Loucy (cell line): ENCODE measurements around the gene CDK15.
"Not testable (repeated sequence)": the region's sequence is repeated elsewhere in the genome, so short reads cannot be mapped to it uniquely, and the experiment has no call there.

ENCODE experiments used
- H2AFZ ChIP-seq: fragments of 200-600 bp; sonication (generic); 2 replicates; pipeline ENCODE4 v1.6.0; 2016; ENCODE audit warnings: antibody characterized with exemption, mild to moderate bottlenecking, low read length, moderate library complexity
- H3F3A ChIP-seq: fragments of 200-600 bp; 2 replicates; pipeline ENCODE4 v1.6.0; 2016; ENCODE audit warnings: antibody characterized with exemption, low read depth, mild to moderate bottlenecking
- H3K27me3 ChIP-seq: fragments of 200-600 bp; sonication (generic); 2 replicates; pipeline ENCODE4 v1.6.1; 2014; ENCODE audit warnings: low read length, mild to moderate bottlenecking; ENCODE audit not compliant: insufficient read depth, poor library complexity, severe bottlenecking
- H3K36me3 ChIP-seq: fragments of 200-600 bp; sonication (generic); 2 replicates; pipeline ENCODE4 v1.6.1; 2016; ENCODE audit warnings: low read length; ENCODE audit not compliant: insufficient read depth
- H3K4me1 ChIP-seq: fragments of 200-600 bp; sonication (generic); 2 replicates; pipeline ENCODE4 v1.5.1; 2014; ENCODE audit warnings: low read length, mild to moderate bottlenecking; ENCODE audit not compliant: insufficient read depth, poor library complexity, severe bottlenecking
- H3K4me2 ChIP-seq: fragments of 200-600 bp; sonication (generic); 2 replicates; pipeline ENCODE4 v1.6.0; 2014; ENCODE audit warnings: antibody characterized with exemption, low read length, low read depth, mild to moderate bottlenecking; ENCODE audit not compliant: poor library complexity, severe bottlenecking
- H3K4me3 ChIP-seq: fragments of 200-600 bp; sonication (generic); 2 replicates; pipeline ENCODE4 v1.5.1; 2014; ENCODE audit warnings: low read length, mild to moderate bottlenecking, mixed read lengths; ENCODE audit not compliant: poor library complexity, severe bottlenecking
- H3K79me2 ChIP-seq: fragments of 200-600 bp; sonication (generic); 2 replicates; pipeline ENCODE4 v1.6.1; 2014; ENCODE audit warnings: low read length; ENCODE audit not compliant: insufficient read depth
- H3K9ac ChIP-seq: fragments of 200-600 bp; sonication (generic); 2 replicates; pipeline ENCODE4 v1.6.0; 2014; ENCODE audit warnings: mild to moderate bottlenecking, low read depth, low read length, moderate library complexity; ENCODE audit not compliant: poor library complexity, severe bottlenecking
- H3K9me2 ChIP-seq: fragments of 200-600 bp; sonication (generic); replicated peaks from 2 replicates; pipeline ENCODE4 v1.6.1; 2016; ENCODE audit warnings: low read depth, low read length, mixed read lengths
- H3K9me3 ChIP-seq: fragments of 200-600 bp; sonication (generic); 2 replicates; pipeline ENCODE4 v1.6.1; 2014; ENCODE audit warnings: mild to moderate bottlenecking, antibody characterized with exemption, low read length, low read depth; ENCODE audit not compliant: insufficient read depth
- H4K20me1 ChIP-seq: fragments of 200-600 bp; sonication (generic); 2 replicates; pipeline ENCODE4 v1.6.0; 2014; ENCODE audit warnings: antibody characterized with exemption, low read length, mild to moderate bottlenecking; ENCODE audit not compliant: insufficient read depth, poor library complexity, severe bottlenecking
- EZH2phosphoT487 ChIP-seq: fragments of 200-600 bp; IDR thresholded peaks from 2 replicates; pipeline ENCODE4 v1.6.1; 2018; ENCODE audit warnings: antibody characterized with exemption, mild to moderate bottlenecking, moderate library complexity, borderline replicate concordance
- TF ChIP-seq, protein P1 (sequence below): fragments of 200-600 bp; sonication (generic); conservative IDR thresholded peaks from 2 replicates; pipeline ENCODE4 v1.5.1; 2014; ENCODE audit warnings: mild to moderate bottlenecking, antibody characterized with exemption, low read length

CDK15 gene

DNA sequence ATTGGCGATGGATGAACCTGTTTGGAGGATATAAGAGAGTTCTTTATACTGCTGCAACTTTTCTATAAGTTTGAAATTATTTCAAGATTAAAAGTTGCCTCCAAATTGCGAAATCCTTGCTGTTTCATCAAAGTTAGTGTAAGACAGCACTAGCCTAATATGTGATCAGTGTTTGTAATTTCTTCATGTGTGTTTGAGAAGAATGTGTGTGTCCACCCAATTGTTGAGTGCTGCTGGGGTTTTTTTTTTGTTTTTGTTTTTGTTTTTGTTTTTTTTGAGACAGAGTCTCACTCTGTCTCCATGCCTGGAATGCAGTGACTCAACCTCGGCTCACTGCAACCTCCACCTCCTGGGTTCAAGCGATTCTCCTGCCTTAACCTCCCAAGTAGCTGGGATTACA, 33.4 kb downstream of the CDK15 start:
- H3K4me1 ChIP-seq: no peaks in the 10 kb centered on the region
- H3K27me3 ChIP-seq: no peaks in the 10 kb centered on the region
- H3K9ac ChIP-seq: no peak overlapping the region
- H3K79me2 ChIP-seq: no peaks in the 10 kb centered on the region
- H2AFZ ChIP-seq: no peak overlapping the region
- H3F3A ChIP-seq: no peaks in the 10 kb centered on the region
- no peaks in the 10 kb centered on the region for H3K36me3 ChIP-seq
- no peak overlapping the region for H3K4me3 ChIP-seq
- TF ChIP-seq, protein P1, sequence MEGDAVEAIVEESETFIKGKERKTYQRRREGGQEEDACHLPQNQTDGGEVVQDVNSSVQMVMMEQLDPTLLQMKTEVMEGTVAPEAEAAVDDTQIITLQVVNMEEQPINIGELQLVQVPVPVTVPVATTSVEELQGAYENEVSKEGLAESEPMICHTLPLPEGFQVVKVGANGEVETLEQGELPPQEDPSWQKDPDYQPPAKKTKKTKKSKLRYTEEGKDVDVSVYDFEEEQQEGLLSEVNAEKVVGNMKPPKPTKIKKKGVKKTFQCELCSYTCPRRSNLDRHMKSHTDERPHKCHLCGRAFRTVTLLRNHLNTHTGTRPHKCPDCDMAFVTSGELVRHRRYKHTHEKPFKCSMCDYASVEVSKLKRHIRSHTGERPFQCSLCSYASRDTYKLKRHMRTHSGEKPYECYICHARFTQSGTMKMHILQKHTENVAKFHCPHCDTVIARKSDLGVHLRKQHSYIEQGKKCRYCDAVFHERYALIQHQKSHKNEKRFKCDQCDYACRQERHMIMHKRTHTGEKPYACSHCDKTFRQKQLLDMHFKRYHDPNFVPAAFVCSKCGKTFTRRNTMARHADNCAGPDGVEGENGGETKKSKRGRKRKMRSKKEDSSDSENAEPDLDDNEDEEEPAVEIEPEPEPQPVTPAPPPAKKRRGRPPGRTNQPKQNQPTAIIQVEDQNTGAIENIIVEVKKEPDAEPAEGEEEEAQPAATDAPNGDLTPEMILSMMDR: no peak
- TF ChIP-seq EZH2phosphoT487: no peak
- H3K9me2 ChIP-seq: no peaks in the 10 kb centered on the region
- H4K20me1 ChIP-seq: no peaks in the 10 kb centered on the region
- no peaks in the 10 kb centered on the region for H3K9me3 ChIP-seq
- no peak overlapping the region for H3K4me2 ChIP-seq

DNA sequence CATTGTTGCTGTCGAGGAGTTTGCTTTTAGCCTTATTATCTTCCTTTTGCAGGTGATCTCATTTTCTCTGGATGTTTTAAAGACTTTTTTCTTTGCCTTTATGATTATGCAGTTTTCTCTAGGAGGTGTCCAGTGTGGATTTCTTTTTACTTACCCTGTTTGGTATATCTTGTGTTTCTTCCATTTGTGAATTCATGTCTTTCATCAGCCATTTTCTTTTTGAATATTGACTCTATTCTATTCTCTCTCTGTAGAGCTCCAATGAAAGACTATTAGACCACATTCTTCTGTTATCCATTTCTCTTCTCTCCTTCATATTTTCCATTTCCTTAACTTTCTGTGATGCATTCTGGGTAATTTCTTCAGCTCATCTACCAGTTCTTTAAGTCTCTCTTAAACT, 34.4 kb downstream of the CDK15 start:
- H4K20me1 ChIP-seq: no peaks in the 10 kb centered on the region
- H3K36me3 ChIP-seq: no peaks in the 10 kb centered on the region
- no peak overlapping the region for H2AFZ ChIP-seq
- no peaks in the 10 kb centered on the region for H3K79me2 ChIP-seq
- H3K9me2 ChIP-seq: no peaks in the 10 kb centered on the region
- H3F3A ChIP-seq: no peaks in the 10 kb centered on the region
- TF ChIP-seq, protein P1: no peak
- TF ChIP-seq EZH2phosphoT487: no peak
- no peak overlapping the region for H3K4me2 ChIP-seq
- H3K27me3 ChIP-seq: no peaks in the 10 kb centered on the region
- H3K9me3 ChIP-seq: no peaks in the 10 kb centered on the region
- no peak overlapping the region for H3K4me3 ChIP-seq
- H3K9ac ChIP-seq: no peak overlapping the region
- no peaks in the 10 kb centered on the region for H3K4me1 ChIP-seq

DNA sequence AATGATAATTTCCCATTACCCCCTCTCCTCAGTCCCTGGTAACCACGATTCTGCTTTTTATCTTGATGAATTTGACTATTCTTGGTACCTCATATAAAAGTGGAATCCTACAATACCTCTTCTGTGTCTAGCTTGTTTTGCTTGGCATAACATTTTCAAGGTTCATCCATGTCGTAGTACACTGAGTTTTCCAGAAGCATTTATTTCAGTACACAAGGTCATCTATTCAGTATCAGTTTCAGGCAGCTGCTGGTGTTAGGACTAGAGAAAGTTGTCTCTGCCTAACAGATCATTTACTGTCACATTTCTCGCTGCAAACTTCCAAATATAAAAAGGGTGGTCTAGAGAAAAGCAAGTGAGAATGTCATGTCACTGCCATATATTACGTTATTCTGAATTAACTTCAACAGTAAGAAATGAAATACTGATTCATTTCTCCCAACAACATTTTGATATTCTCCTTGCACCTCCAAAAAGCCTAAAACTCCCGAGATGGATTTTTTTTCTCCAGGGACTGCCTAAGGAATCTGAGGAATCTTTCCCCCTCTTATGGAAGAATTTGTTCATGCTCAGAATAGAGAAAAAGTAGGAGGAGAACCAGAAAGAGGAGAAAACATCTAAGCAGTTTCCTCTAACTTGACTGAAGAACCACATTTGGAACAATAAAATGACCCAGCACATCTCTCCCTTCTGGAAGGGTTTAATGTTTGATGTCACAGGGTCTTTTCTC, 36.0 kb downstream of the CDK15 start:
- Histone ChIP-seq H3K4me3 (no peak overlapping the region), H4K20me1 (no peaks in the 10 kb centered on the region), H3K27me3 (no peaks in the 10 kb centered on the region), H3K9me2 (no peaks in the 10 kb centered on the region), H3F3A (no peaks in the 10 kb centered on the region), H3K4me1 (no peaks in the 10 kb centered on the region), H3K79me2 (no peaks in the 10 kb centered on the region), H3K9ac (no peak overlapping the region), H3K36me3 (no peaks in the 10 kb centered on the region), H2AFZ (no peak overlapping the region), H3K4me2 (no peak overlapping the region), H3K9me3 (no peaks in the 10 kb centered on the region)
- no peak for TF ChIP-seq EZH2phosphoT487
- TF ChIP-seq, protein P1: no peak

DNA sequence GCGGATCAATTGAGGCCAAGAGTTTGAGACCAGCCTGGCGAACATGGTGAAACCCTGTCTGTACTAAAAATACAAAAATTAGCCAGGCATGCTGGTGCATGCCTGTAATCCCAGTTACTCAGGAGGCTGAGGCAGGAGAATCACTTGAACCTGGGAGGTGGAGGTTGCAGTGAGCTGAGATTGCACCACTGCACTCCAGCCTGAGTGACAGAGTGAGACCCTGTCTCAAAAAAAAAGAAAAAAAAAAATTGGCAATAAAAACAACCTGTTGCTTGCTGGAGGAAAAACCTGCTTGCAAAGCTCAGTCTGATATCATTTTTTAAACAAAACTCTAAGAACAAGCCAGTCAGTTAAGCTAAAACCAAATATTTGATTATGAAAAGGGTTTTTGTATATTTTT, 38.6 kb downstream of the CDK15 start:
- not testable (repeated sequence) for H3K9me2 ChIP-seq, H3K4me1 ChIP-seq, H3K9ac ChIP-seq, H3K36me3 ChIP-seq, H3K79me2 ChIP-seq, H3K9me3 ChIP-seq, H2AFZ ChIP-seq, H3K27me3 ChIP-seq, H4K20me1 ChIP-seq, H3K4me2 ChIP-seq, H3F3A ChIP-seq, H3K4me3 ChIP-seq
